ENCODE measurements around the gene PXDN. TPM values are rescaled to one million over a fixed set of nuclear protein-coding genes. Genes with fewer than 3 reads are reported as not detected.

PXDN gene
- total and polyA plus RNA-seq, 9 of the 15 experiments (the other 6 are each of a cell fraction or from before 2014, with no cell fraction given): 0.49 TPM; not detected in 8

- CTCF ChIA-PET (ENCODE audit: low intra/inter-chr PET ratio): no interaction called here
- 1% methylated on average over 10 of the region's 10 CpGs for WGBS (ENCODE audit: insufficient coverage, low coverage, missing lambda C conversion rate)
These were observed 45.9 kb downstream of the PXDN start for GRCh38 chr2:1698188-1698945.

GRCh38 chr2:1697601-1698000 lies 46.7 kb downstream of the PXDN start:
- POLR2A ChIA-PET: no interaction called here
- DNase-seq (ENCODE audit: extremely low read depth in 1 of 4, low spot score in 3 of 4) (no peak), ATAC-seq (no peak), FAIRE-seq (no peak)
- intact Hi-C loops (cut with micrococcal nuclease): no loop called here
- Histone ChIP-seq H3K27me3 (ENCODE audit: control insufficient read depth in 2 of 2, insufficient read depth in 2 of 2, low read length in 2 of 2) (peaks cover 0 to 25% of the 10 kb centered on the region in 2 experiments; a peak in 3 of 5 replicates), H3K36me3 (ENCODE audit: control insufficient read depth, insufficient read depth, low read length) (no peaks in the 10 kb centered on the region), H3K27ac (ENCODE audit: extremely low read depth, low read depth, low read length) (no peak overlapping the region), H3K9me3 (replicated peaks; ENCODE audit: control insufficient read depth, insufficient read depth, low read depth, low read length) (no peaks in the 10 kb centered on the region), H3K4me1 (replicated peaks in 1 of 2; ENCODE audit: control insufficient read depth in 2 of 2, insufficient read depth in 2 of 2, low read length in 2 of 2) (no peaks in the 10 kb centered on the region), H2AFZ (ENCODE audit: low read depth, low read length) (no peak overlapping the region), H3K9me1 (ENCODE audit: control insufficient read depth, insufficient read depth, low read length) (no peaks in the 10 kb centered on the region), H3K4me2 (ENCODE audit: insufficient read depth, low read length) (no peak overlapping the region), H4K20me1 (replicated peaks; ENCODE audit: control insufficient read depth, insufficient read depth, low read length) (no peaks in the 10 kb centered on the region), H3K4me3 (no peak overlapping the region), H3K79me2 (ENCODE audit: control insufficient read depth, insufficient read depth, low read length) (no peaks in the 10 kb centered on the region), H3K9ac (ENCODE audit: insufficient read depth in 1 of 2, low read depth in 2 of 2, low read length in 2 of 2) (no peak overlapping the region)
- 0% methylated on average over 9 of the region's 9 CpGs for whole genome bisulfite sequencing (ENCODE audit: insufficient coverage, low coverage, missing lambda C conversion rate)
- BruUV-seq (replicated peaks): no TSS peak
- CTCF ChIA-PET (ENCODE audit: low intra/inter-chr PET ratio): no interaction called here
- in situ Hi-C loops (cut with MboI): no loop called here
- TF ChIP-seq TGIF2 (CRISPR knock-in tag; IDR thresholded peaks at IDR 0.05) (no peak), GTF3C2 (IDR thresholded peaks at IDR 0.05; ENCODE audit: borderline replicate concordance, extremely low read depth, insufficient read length) (no peak), CAMTA2 (CRISPR knock-in tag; conservative IDR thresholded peaks at IDR 0.05) (no peak), ZNF24 (IDR thresholded peaks at IDR 0.05) (no peak), NELFE (IDR thresholded peaks at IDR 0.05; ENCODE audit: insufficient read depth, insufficient read length) (no peak)

More at GRCh38 chr2:1698188-1698945, 45.9 kb downstream of the PXDN start:
- no peaks in the 10 kb centered on the region for H3K9me1 ChIP-seq (ENCODE audit: control insufficient read depth, insufficient read depth, low read length)
- DNase-seq (ENCODE audit: extremely low read depth in 1 of 4, low spot score in 3 of 4) (no peak), FAIRE-seq (no peak), ATAC-seq (no peak)
- H3K4me3 ChIP-seq: no peak overlapping the region
- in situ Hi-C loops (cut with MboI): no loop called here
- no peaks in the 10 kb centered on the region for H3K4me1 ChIP-seq (replicated peaks in 1 of 2; ENCODE audit: control insufficient read depth in 2 of 2, insufficient read depth in 2 of 2, low read length in 2 of 2)
- intact Hi-C loops (cut with micrococcal nuclease): no loop called here
- no peaks in the 10 kb centered on the region for H3K9me3 ChIP-seq (replicated peaks; ENCODE audit: control insufficient read depth, insufficient read depth, low read depth, low read length)
- no peak overlapping the region for H2AFZ ChIP-seq (ENCODE audit: low read depth, low read length)
- POLR2A ChIA-PET: interaction anchor here (0.8 kb wide), 1 partner anchor 1111 kb away, joined by 3 read pairs; no protein-coding TSS in a partner anchor
- no peak for TF ChIP-seq HNRNPH1 (optimal IDR thresholded peaks at IDR 0.05; ENCODE audit: low read depth, low read length)
- TF ChIP-seq ZNF197 (CRISPR knock-in tag; IDR thresholded peaks at IDR 0.05; ENCODE audit: low read depth): no peak
- no peak for TF ChIP-seq RBM17 (IDR thresholded peaks at IDR 0.05; ENCODE audit: borderline replicate concordance, low read depth, low read length)
- no peak for TF ChIP-seq NCOR1 (IDR thresholded peaks at IDR 0.05)
- no peak for TF ChIP-seq ARID1B (IDR thresholded peaks at IDR 0.05)
- TF ChIP-seq ZNF143 (CRISPR knock-in tag; IDR thresholded peaks at IDR 0.05): no peak
- no peak for TF ChIP-seq ZBED1 (IDR thresholded peaks at IDR 0.05)
- no peak for TF ChIP-seq ASH1L (IDR thresholded peaks at IDR 0.05; ENCODE audit: borderline replicate concordance, low read depth, partially characterized antibody)
- TF ChIP-seq ZNF316 (IDR thresholded peaks at IDR 0.05): no peak
- no peak overlapping the region for H3K27ac ChIP-seq (ENCODE audit: extremely low read depth, low read depth, low read length)
- no TSS peak for BruUV-seq (replicated peaks)
- no peaks in the 10 kb centered on the region for H4K20me1 ChIP-seq (replicated peaks; ENCODE audit: control insufficient read depth, insufficient read depth, low read length)
- H3K36me3 ChIP-seq (ENCODE audit: control insufficient read depth, insufficient read depth, low read length): no peaks in the 10 kb centered on the region
- no peak overlapping the region for H3K4me2 ChIP-seq (ENCODE audit: insufficient read depth, low read length)
- no peak overlapping the region for H3K9ac ChIP-seq (ENCODE audit: insufficient read depth in 1 of 2, low read depth in 2 of 2, low read length in 2 of 2)
- H3K79me2 ChIP-seq (ENCODE audit: control insufficient read depth, insufficient read depth, low read length): no peaks in the 10 kb centered on the region
- H3K27me3 ChIP-seq (ENCODE audit: control insufficient read depth in 2 of 2, insufficient read depth in 2 of 2, low read length in 2 of 2): peaks cover 0 to 22% of the 10 kb centered on the region in 2 experiments; a peak in 3 of 5 replicates

Measured in K562 (cell line).